ENCODE measurements around the gene BBS10.
"Not testable (repeated sequence)": the region's sequence is repeated elsewhere in the genome, so short reads cannot be mapped to it uniquely, and the experiment has no call there.

BBS10 gene

GRCh38 chr12:76348079-76348901, at the start of gene BBS10:
BBS10 (minus strand) TSS chr12:76348415; CDS start chr12:76348358, 57 bp downstream.
- DNase-seq: peak; percentile 93

GRCh38 chr12:76391461-76391860, 43.2 kb upstream of the BBS10 start:
- DNase-seq: no peak

- DNase-seq: no peak
Measured at GRCh38 chr12:76387614-76388013, 39.4 kb upstream of the BBS10 start.

- no peak for DNase-seq
Measured at GRCh38 chr12:76384560-76384959, 36.3 kb upstream of the BBS10 start.

- no peak for DNase-seq
Measured at GRCh38 chr12:76383988-76384387, 35.8 kb upstream of the BBS10 start.

GRCh38 chr12:76379261-76379660, 31.0 kb upstream of the BBS10 start:
- no peak for DNase-seq

- DNase-seq: not testable (repeated sequence)
Measured at GRCh38 chr12:76376876-76377275, 28.7 kb upstream of the BBS10 start.

GRCh38 chr12:76375939-76376338, 27.7 kb upstream of the BBS10 start:
- no peak for DNase-seq

- no peak for DNase-seq
Measured at GRCh38 chr12:76375470-76375869, 27.3 kb upstream of the BBS10 start.

- no peak for DNase-seq
Measured at GRCh38 chr12:76374386-76375020, 26.3 kb upstream of the BBS10 start.

GRCh38 chr12:76368230-76368629, 20.0 kb upstream of the BBS10 start:
- no peak for DNase-seq

- no peak for DNase-seq
Measured at GRCh38 chr12:76366163-76366562, 17.9 kb upstream of the BBS10 start.

GRCh38 chr12:76364131-76364530, 15.9 kb upstream of the BBS10 start:
- DNase-seq: not testable (repeated sequence)

- DNase-seq: no peak
Measured at GRCh38 chr12:76360316-76360715, 12.1 kb upstream of the BBS10 start.

- DNase-seq: no peak
Measured at GRCh38 chr12:76356071-76356470, 7.9 kb upstream of the BBS10 start.

- DNase-seq: peak; percentile 82
Measured at GRCh38 chr12:76346798-76347420, 1.3 kb downstream of the BBS10 start.

GRCh38 chr12:76346236-76346635, 2.0 kb downstream of the BBS10 start:
- DNase-seq: no peak

- DNase-seq: no peak
Measured at GRCh38 chr12:76345569-76345968, 2.6 kb downstream of the BBS10 start.

- no peak for DNase-seq
Measured at GRCh38 chr12:76341436-76342030, 6.7 kb downstream of the BBS10 start.

- peak; percentile 81 for DNase-seq
Measured at GRCh38 chr12:76340680-76341435, 7.4 kb downstream of the BBS10 start.

GRCh38 chr12:76337583-76337982, 10.6 kb downstream of the BBS10 start:
- no peak for DNase-seq

- DNase-seq: no peak
Measured at GRCh38 chr12:76332606-76333005, 15.6 kb downstream of the BBS10 start.

- DNase-seq: no peak
Measured at GRCh38 chr12:76329606-76330005, 18.6 kb downstream of the BBS10 start.

Measured in MV-4-11 (cell line).